ENCODE measurements around the gene UQCR10. TPM values are rescaled to one million over a fixed set of nuclear protein-coding genes. Genes with fewer than 3 reads are reported as not detected.
A peak's percentile ranks its signal among the peaks of the same experiment; 100 is the strongest.

Gene UQCR10
- 42.4 and 88.2 TPM in 2 replicates for total RNA-seq

DNA sequence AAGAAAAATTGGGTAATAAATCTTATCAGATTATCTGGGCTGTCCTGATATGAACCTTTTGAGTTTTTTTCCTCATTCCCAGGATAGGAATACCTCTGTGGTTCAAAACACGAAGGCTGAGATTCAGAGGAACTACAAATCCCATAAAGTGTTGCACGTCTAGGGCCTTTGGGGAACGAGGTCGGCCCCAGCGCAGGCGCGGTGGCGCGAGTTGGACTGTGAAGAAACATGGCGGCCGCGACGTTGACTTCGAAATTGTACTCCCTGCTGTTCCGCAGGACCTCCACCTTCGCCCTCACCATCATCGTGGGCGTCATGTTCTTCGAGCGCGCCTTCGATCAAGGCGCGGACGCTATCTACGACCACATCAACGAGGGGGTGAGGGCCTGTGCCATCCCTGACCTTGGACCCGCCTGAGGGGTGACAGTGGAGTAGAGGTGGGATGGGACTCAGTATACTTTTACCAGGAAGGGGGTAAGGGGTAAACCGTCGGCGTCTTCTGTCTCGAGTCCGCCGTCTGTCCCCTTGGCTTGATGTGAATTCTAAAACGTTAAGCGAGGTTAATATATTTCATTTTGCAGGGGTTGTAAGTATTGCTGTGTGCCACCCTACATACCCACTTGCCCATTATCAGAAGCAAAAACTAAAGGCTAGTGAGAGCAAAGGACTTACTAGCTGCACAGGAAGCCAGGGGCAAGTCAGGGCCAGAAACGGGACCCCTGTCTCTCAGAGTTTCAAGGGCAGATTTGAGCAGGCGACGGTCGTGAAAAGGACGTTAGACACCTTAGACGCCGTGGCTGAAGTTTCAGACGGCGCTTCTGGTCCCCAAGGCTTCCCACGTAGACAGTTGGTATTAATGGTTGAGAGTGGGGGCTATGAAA, at the start of gene UQCR10:
Gene UQCR10 (plus strand): TSS at position 199 of the 881 bp plus-strand sequence. CDS start 30 bp downstream, at position 229.
- Histone ChIP-seq H3K4me3 (ENCODE audit: low read depth, low read length) (peak within 1 kb of the TSS; percentile 71), H3K36me3 (ENCODE audit: control insufficient read depth, insufficient read depth, low read length) (peaks cover 6% of the 10 kb centered on the region), H3K27me3 (ENCODE audit: control insufficient read depth, insufficient read depth, low read length) (no peaks in the 10 kb centered on the region)
- DNase-seq (ENCODE audit: low read depth) = peak; percentile 86
- TF ChIP-seq, protein P1, sequence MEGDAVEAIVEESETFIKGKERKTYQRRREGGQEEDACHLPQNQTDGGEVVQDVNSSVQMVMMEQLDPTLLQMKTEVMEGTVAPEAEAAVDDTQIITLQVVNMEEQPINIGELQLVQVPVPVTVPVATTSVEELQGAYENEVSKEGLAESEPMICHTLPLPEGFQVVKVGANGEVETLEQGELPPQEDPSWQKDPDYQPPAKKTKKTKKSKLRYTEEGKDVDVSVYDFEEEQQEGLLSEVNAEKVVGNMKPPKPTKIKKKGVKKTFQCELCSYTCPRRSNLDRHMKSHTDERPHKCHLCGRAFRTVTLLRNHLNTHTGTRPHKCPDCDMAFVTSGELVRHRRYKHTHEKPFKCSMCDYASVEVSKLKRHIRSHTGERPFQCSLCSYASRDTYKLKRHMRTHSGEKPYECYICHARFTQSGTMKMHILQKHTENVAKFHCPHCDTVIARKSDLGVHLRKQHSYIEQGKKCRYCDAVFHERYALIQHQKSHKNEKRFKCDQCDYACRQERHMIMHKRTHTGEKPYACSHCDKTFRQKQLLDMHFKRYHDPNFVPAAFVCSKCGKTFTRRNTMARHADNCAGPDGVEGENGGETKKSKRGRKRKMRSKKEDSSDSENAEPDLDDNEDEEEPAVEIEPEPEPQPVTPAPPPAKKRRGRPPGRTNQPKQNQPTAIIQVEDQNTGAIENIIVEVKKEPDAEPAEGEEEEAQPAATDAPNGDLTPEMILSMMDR (IDR thresholded peaks at IDR 0.05; ENCODE audit: insufficient read depth, low read length, severe bottlenecking) = no peak
- FAIRE-seq = no peak

DNA sequence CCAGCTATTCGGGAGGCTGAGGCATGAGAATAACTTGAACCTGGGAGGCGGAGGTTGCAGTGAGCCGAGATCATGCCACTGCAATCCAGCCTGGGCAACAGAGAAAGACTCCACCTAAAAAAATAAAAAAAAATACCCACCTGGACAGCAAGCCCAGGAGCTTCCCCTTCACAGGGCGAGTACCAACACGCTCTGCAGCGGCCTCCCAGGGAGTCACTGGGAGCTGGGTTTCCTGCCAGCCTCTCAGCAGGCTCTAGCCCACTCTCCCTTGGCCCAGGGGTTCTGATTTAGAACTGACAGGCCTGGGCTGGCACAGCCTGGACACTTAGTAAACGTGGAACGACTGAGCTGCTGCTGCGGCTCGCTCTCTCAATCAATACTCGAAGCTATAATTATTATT, 49.4 kb upstream of the UQCR10 start:
- FAIRE-seq = no peak
- TF ChIP-seq, protein P1 (IDR thresholded peaks at IDR 0.05; ENCODE audit: insufficient read depth, low read length, severe bottlenecking) = no peak
- H3K36me3 ChIP-seq (ENCODE audit: control insufficient read depth, insufficient read depth, low read length) = no peaks in the 10 kb centered on the region
- H3K27me3 ChIP-seq (ENCODE audit: control insufficient read depth, insufficient read depth, low read length) = peaks cover 10% of the 10 kb centered on the region
- no peak overlapping the region for H3K4me3 ChIP-seq (ENCODE audit: low read depth, low read length)
- DNase-seq (ENCODE audit: low read depth) = peak; percentile 73

DNA sequence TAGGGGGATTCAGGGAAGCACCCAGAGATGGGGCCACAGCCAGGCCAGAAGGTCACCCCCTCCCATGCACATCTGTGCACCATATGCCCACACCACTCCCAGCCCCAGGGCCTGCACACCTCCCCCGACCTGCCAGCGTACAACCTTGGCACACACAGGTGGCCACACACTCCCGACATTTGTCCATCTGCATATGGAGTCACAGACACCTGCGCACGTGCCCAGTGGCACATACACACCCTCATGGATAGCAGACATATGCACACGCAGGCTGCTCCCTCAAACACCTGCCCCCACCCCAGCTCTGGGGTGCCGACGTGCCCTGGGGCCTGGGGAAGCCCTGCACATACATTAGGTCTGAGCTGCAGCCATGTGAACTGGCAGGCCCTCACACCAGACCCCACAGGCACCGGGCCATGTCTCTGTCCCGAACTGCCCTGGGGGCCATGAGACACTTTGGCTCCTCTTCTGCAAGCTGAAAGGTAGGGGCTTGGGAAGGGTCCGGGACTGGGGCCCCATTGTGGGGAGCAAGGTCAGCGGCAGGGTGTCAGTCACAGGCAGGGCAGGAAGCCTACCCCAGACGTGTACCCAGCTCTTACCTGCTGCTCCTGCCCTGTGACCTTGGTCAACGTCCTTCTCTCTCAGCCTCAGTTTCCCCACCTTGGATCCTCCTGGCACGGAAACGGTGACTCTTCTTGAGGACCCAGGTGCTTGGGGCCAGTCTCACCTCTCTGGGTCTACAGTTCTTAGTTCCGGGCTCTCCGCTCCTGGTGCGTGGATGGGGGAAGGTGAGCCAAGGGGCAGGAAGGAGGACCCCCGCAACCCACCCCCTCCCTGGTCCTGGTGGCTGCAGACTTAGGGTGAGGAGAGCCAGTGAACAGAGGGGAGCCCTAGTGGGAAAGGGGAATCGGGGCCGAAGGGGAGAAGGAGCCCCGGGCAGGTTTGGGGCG, 47.9 kb upstream of the UQCR10 start:
- peaks cover 10% of the 10 kb centered on the region for H3K27me3 ChIP-seq (ENCODE audit: control insufficient read depth, insufficient read depth, low read length)
- peak; percentile 50 for FAIRE-seq
- DNase-seq (ENCODE audit: low read depth) = no peak
- TF ChIP-seq, protein P1 (IDR thresholded peaks at IDR 0.05; ENCODE audit: insufficient read depth, low read length, severe bottlenecking) = no peak
- no peak overlapping the region for H3K4me3 ChIP-seq (ENCODE audit: low read depth, low read length)
- no peaks in the 10 kb centered on the region for H3K36me3 ChIP-seq (ENCODE audit: control insufficient read depth, insufficient read depth, low read length)

DNA sequence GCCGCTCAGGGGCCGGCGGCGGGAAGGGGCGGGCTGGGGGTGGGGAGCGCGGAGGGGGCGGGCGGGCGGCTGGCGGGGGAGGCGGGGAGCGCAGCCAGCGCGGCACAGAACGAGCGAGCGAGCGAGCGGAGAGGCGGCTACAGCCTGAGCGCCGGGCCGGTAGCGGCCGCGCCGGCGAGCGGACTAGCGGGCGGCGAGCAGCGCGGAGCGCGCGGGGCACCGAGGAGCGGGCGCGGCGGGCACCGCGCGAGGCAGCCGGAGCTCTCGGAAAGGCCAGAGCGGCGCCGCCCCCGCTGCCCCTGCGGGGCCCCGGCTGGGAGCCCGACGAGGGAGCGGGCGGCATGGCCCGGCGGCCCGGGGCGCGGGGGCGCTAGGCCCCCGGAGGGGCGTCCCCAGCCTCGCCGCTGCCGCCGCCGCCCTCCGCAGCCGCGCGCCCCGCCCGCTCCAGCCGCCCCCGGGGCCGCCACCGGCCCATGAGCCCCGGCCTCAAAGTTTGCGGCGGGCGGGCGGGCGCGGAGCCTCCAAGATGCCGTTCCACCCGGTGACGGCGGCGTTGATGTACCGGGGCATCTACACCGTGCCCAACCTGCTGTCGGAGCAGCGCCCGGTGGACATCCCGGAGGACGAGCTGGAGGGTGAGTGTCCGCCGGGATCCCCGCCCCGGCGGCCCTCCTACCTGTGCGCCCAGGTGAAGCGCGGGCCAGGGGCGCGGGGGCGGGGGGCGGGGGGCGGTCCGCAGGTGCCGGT, 47.1 kb upstream of the UQCR10 start, which contains the start of gene CABP7:
Gene CABP7 (plus strand): TSS at position 105 of the 747 bp plus-strand sequence. CDS start 422 bp downstream, at position 527.
- Histone ChIP-seq H3K27me3 (ENCODE audit: control insufficient read depth, insufficient read depth, low read length) (peaks cover 12% of the 10 kb centered on the region), H3K36me3 (ENCODE audit: control insufficient read depth, insufficient read depth, low read length) (no peaks in the 10 kb centered on the region), H3K4me3 (ENCODE audit: low read depth, low read length) (no peak within 1 kb of the TSS)
- TF ChIP-seq, protein P1 (IDR thresholded peaks at IDR 0.05; ENCODE audit: insufficient read depth, low read length, severe bottlenecking) = no peak
- FAIRE-seq (no peak), DNase-seq (ENCODE audit: low read depth) (no peak)

DNA sequence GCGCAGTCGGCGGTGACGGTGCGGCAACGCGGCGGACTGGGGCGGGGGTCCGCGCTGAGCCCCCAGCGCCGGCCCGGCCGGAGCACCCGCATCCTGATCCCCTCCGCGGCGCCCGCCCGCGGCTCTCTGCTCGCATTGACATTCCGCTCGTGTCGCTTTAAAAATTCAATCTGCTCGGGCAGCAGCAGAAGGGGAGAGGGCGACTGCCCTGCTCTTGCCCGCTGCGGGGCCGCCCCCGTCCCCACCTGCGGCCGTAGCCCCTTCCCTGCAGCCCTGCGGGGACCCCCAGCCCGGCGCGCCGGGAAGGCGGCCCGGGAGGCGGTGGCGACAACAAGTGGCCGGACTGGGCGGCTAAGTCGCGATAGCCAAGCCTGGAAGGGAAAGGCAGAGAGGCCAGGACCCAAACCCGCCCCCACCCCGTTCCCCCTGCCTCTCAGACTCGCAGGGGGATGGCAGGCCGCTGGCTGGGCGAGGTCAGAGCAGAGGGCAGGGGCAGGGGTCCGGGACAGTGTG, 46.3 kb upstream of the UQCR10 start:
- no peaks in the 10 kb centered on the region for H3K36me3 ChIP-seq (ENCODE audit: control insufficient read depth, insufficient read depth, low read length)
- H3K27me3 ChIP-seq (ENCODE audit: control insufficient read depth, insufficient read depth, low read length) = peaks cover 12% of the 10 kb centered on the region
- DNase-seq (ENCODE audit: low read depth) (no peak), FAIRE-seq (no peak)
- TF ChIP-seq, protein P1 (IDR thresholded peaks at IDR 0.05; ENCODE audit: insufficient read depth, low read length, severe bottlenecking) = no peak
- no peak overlapping the region for H3K4me3 ChIP-seq (ENCODE audit: low read depth, low read length)

Measured in bronchial epithelial cell (primary cell).